Liver (tissue), 9 donors: ENCODE measurements around the gene PARP3. TPM values are rescaled to one million over a fixed set of nuclear protein-coding genes. Genes with fewer than 3 reads are reported as not detected.

ENCODE experiments used
- DNase-seq: peaks from one replicate; pipeline ENCODE4 v3.0.0-alpha.2; 2017; ENCODE audit warnings: low spot score
- H3K27ac ChIP-seq, 2 donors: one replicate each; pipeline ENCODE4 v1.7.0; 2013; ENCODE audit warnings: inconsistent platforms in 2 of 2, low read length in 2 of 2, control low read depth in 1 of 2, low read depth in 1 of 2, mild to moderate bottlenecking in 1 of 2
- H3K27me3 ChIP-seq, 4 donors: one replicate each; pipeline versions ENCODE4 v1.6.1 to v1.7.0; 2013; ENCODE audit warnings: low read length in 3 of 4, inconsistent platforms in 1 of 4, mild to moderate bottlenecking in 1 of 4, moderate library complexity in 1 of 4; ENCODE audit not compliant: control insufficient read depth in 4 of 4, insufficient read depth in 4 of 4
- H3K36me3 ChIP-seq, 4 donors: one replicate each; pipeline versions ENCODE4 v1.6.1 to v1.7.0; 2013; ENCODE audit warnings: low read length in 3 of 4, mild to moderate bottlenecking in 3 of 4, low read depth in 1 of 4, moderate library complexity in 1 of 4; ENCODE audit not compliant: control insufficient read depth in 4 of 4, insufficient read depth in 3 of 4
- H3K4me1 ChIP-seq, 4 donors: one replicate each; pipeline versions ENCODE4 v1.6.1 to v1.7.0; 2013; ENCODE audit warnings: low read length in 3 of 4, mild to moderate bottlenecking in 3 of 4, moderate library complexity in 1 of 4; ENCODE audit not compliant: control insufficient read depth in 4 of 4, insufficient read depth in 4 of 4
- H3K4me3 ChIP-seq, 3 donors: one replicate each; pipeline versions ENCODE4 v1.6.1 to v1.7.0; 2013; ENCODE audit warnings: low read length in 3 of 3, control low read depth in 1 of 3, low read depth in 1 of 3, mild to moderate bottlenecking in 1 of 3
- H3K9ac ChIP-seq, 2 donors: one replicate each; pipeline ENCODE4 v1.7.0; 2013; ENCODE audit warnings: low read length in 2 of 2, mild to moderate bottlenecking in 2 of 2, moderate library complexity in 2 of 2, control low read depth in 1 of 2, low read depth in 1 of 2
- H3K9me3 ChIP-seq, 4 donors: one replicate each; pipeline versions ENCODE4 v1.6.1 to v1.7.0; 2013; ENCODE audit warnings: low read length in 3 of 4; ENCODE audit not compliant: control insufficient read depth in 4 of 4
- ATF3 ChIP-seq: IDR thresholded peaks from 2 replicates; pipeline ENCODE4 v1.6.1; 2016; ENCODE audit warnings: antibody characterized with exemption
- CTCF ChIP-seq: fragments of 150-350 bp; IDR thresholded peaks from 2 replicates; pipeline ENCODE4 v1.5.1; 2017; ENCODE audit warnings: improper control_type of control experiment, low read depth, low read length; ENCODE audit not compliant: missing input control
- EGR1 ChIP-seq, 2 donors: IDR thresholded peaks; 2 replicates each; pipeline ENCODE4 v1.6.1; 2016 to 2018; ENCODE audit warnings: antibody characterized with exemption in 2 of 2, low read depth in 2 of 2
- FOXA1 ChIP-seq: IDR thresholded peaks from 2 replicates; pipeline ENCODE4 v1.6.1; 2016; ENCODE audit warnings: antibody characterized with exemption
- FOXA2 ChIP-seq: IDR thresholded peaks from 2 replicates; pipeline ENCODE4 v1.6.1; 2016; ENCODE audit warnings: antibody characterized with exemption
- GABPA ChIP-seq, 2 donors: IDR thresholded peaks in 1 of 2; conservative IDR thresholded peaks in 1 of 2; 2 replicates each; pipeline ENCODE4 v1.6.1; 2016; ENCODE audit warnings: antibody characterized with exemption in 2 of 2, mild to moderate bottlenecking in 1 of 2, moderate library complexity in 1 of 2
- HNF4A ChIP-seq, 2 donors: conservative IDR thresholded peaks; 2 replicates each; pipeline ENCODE4 v1.6.1; 2016; ENCODE audit warnings: antibody characterized with exemption in 2 of 2, mild to moderate bottlenecking in 2 of 2
- HNF4G ChIP-seq: IDR thresholded peaks from 2 replicates; pipeline ENCODE4 v1.6.1; 2016; ENCODE audit warnings: antibody characterized with exemption
- JUND ChIP-seq, 2 donors: IDR thresholded peaks; 2 replicates each; pipeline ENCODE4 v1.6.1; 2016; ENCODE audit warnings: antibody characterized with exemption in 2 of 2
- MAX ChIP-seq: IDR thresholded peaks from 2 replicates; pipeline ENCODE4 v1.6.1; 2016; ENCODE audit warnings: antibody characterized with exemption
- NR2F2 ChIP-seq: IDR thresholded peaks from 2 replicates; pipeline ENCODE4 v1.6.1; 2016; ENCODE audit warnings: antibody characterized with exemption
- RAD21 ChIP-seq, 2 donors: IDR thresholded peaks; 2 replicates each; pipeline ENCODE4 v1.6.1; 2016; ENCODE audit warnings: antibody characterized with exemption in 2 of 2, mild to moderate bottlenecking in 2 of 2
- REST ChIP-seq: IDR thresholded peaks from 2 replicates; pipeline ENCODE4 v1.6.1; 2016; ENCODE audit warnings: antibody characterized with exemption, mild to moderate bottlenecking
- RXRA ChIP-seq, 2 donors: IDR thresholded peaks; 2 replicates each; pipeline ENCODE4 v1.6.1; 2017 to 2018; ENCODE audit warnings: antibody characterized with exemption in 2 of 2, mild to moderate bottlenecking in 1 of 2
- SP1 ChIP-seq: IDR thresholded peaks from 2 replicates; pipeline ENCODE4 v1.6.1; 2018; ENCODE audit warnings: antibody characterized with exemption, mild to moderate bottlenecking
- TAF1 ChIP-seq: conservative IDR thresholded peaks from 2 replicates; pipeline ENCODE4 v1.6.1; 2016; ENCODE audit warnings: antibody characterized with exemption, mild to moderate bottlenecking
- YY1 ChIP-seq: IDR thresholded peaks from 2 replicates; pipeline ENCODE4 v1.6.1; 2016; ENCODE audit warnings: antibody characterized with exemption, mild to moderate bottlenecking
- ZBTB33 ChIP-seq: IDR thresholded peaks from 2 replicates; pipeline ENCODE4 v1.6.1; 2016; ENCODE audit warnings: antibody characterized with exemption
- WGBS: extraction: QIAGEN DNeasy Blood & Tissue Kit; methylation state at CpG from one replicate; pipeline ENCODE4 v1.1.7; 2013; 5-methylcytosine and 5-hydroxymethylcytosine counted together
- polyA plus RNA-seq, 2 donors: library from polyadenylated mRNA; stranded (reverse) in 1 of 2; unstranded in 1 of 2; fragments of 200-250 nt in 1 of 2; fragments of >200 nt in 1 of 2; fragmentation: Nextera tagmentation in 1 of 2; extraction: Ambion mirVana in 1 of 2; gene quantifications; one replicate each; pipeline versions ENCODE4 v1.2.1 to v1.2.3, GENCODE V29; 2013 to 2015
- total RNA-seq, 2 donors: library from RNA; depleted of rRNA; stranded (reverse); fragments of >200 nt; gene quantifications; one replicate each; pipeline ENCODE4 v1.2.3, GENCODE V29; 2014
- donor health status: healthy.
- donor health status: healthy.
- donor health status: healthy.
- donor health status: healthy.
- donor health status: healthy.

Gene PARP3
- total and polyA plus RNA-seq, 4 donors: 1.5 to 21.4 (median 12.7) TPM

GRCh38 chr3:51945926-51946705, 4.0 kb downstream of the PARP3 start:
- no peak for TF ChIP-seq EGR1 (IDR thresholded peaks at IDR 0.05; ENCODE audit: low read depth in 2 of 2)
- TF ChIP-seq JUND (IDR thresholded peaks at IDR 0.05): no peak
- no peak for TF ChIP-seq MAX
- no peak for TF ChIP-seq REST
- no peak for TF ChIP-seq FOXA1
- TF ChIP-seq ZBTB33: no peak
- TF ChIP-seq YY1: no peak
- no peak for TF ChIP-seq GABPA (IDR thresholded peaks at IDR 0.05 in 1 of 2, conservative IDR thresholded peaks at IDR 0.05 in 1 of 2)
- TF ChIP-seq TAF1: no peak
- TF ChIP-seq ATF3: no peak
- TF ChIP-seq HNF4A (conservative IDR thresholded peaks at IDR 0.05): no peak
- no peak for TF ChIP-seq RAD21 (IDR thresholded peaks at IDR 0.05)
- TF ChIP-seq CTCF: no peak
- no peak for TF ChIP-seq FOXA2
- no peak for TF ChIP-seq NR2F2
- TF ChIP-seq RXRA (IDR thresholded peaks at IDR 0.05): no peak
- no peak for TF ChIP-seq HNF4G
- no peak for TF ChIP-seq SP1
- WGBS: 97% methylated on average over 14 of the region's 14 CpGs
- H3K36me3 ChIP-seq: peaks cover 0 to 30% (median 18%) of the 10 kb centered on the region in 4 donors
- no peak overlapping the region for H3K27ac ChIP-seq
- no peaks in the 10 kb centered on the region for H3K9me3 ChIP-seq
- H3K9ac ChIP-seq: no peak overlapping the region
- no peak overlapping the region for H3K4me3 ChIP-seq
- H3K27me3 ChIP-seq: no peaks in the 10 kb centered on the region
- H3K4me1 ChIP-seq: peaks cover 5 to 21% (median 13%) of the 10 kb centered on the region in 4 donors
- DNase-seq: no peak
